Fibroblast of pulmonary artery (primary cell): ENCODE measurements around the gene NCR1.
"Not testable (repeated sequence)": the region's sequence is repeated elsewhere in the genome, so short reads cannot be mapped to it uniquely, and the experiment has no call there.

ENCODE experiments used
- DNase-seq: peaks from one replicate; pipeline ENCODE4 v3.0.0-alpha.2; 2010; ENCODE audit warnings: low read depth
- H3K4me3 ChIP-seq: replicated peaks from 2 replicates; pipeline ENCODE4 v1.5.1; 2011; ENCODE audit warnings: low read depth, mild to moderate bottlenecking, control low read depth, low read length, moderate library complexity
- TF ChIP-seq, protein P1 (sequence below): IDR thresholded peaks from 2 replicates; pipeline ENCODE4 v1.5.1; 2011; ENCODE audit warnings: mild to moderate bottlenecking, control low read depth, low read length, inconsistent platforms; ENCODE audit errors: missing control alignments

The NCR1 gene

DNA sequence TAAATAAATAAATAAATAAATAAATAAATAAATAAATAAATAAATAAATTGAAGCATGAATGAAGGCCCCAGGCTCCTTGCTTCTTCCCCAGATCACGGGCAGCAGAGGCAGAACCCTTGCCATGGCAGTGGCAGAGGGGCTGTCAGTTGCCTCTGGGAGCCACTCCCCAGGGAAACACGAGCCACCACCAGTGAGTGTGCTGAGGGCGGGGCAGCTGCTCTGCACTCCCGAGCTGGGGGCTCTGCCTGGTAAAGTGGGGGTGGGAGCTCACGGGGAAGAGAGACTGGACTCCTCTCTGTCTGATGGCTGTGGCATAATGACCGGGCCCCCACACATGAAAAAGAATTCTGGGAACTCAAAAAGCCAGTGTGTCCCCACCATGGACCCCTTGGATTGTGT lies 24.1 kb upstream of the NCR1 start:
- TF ChIP-seq, protein P1, sequence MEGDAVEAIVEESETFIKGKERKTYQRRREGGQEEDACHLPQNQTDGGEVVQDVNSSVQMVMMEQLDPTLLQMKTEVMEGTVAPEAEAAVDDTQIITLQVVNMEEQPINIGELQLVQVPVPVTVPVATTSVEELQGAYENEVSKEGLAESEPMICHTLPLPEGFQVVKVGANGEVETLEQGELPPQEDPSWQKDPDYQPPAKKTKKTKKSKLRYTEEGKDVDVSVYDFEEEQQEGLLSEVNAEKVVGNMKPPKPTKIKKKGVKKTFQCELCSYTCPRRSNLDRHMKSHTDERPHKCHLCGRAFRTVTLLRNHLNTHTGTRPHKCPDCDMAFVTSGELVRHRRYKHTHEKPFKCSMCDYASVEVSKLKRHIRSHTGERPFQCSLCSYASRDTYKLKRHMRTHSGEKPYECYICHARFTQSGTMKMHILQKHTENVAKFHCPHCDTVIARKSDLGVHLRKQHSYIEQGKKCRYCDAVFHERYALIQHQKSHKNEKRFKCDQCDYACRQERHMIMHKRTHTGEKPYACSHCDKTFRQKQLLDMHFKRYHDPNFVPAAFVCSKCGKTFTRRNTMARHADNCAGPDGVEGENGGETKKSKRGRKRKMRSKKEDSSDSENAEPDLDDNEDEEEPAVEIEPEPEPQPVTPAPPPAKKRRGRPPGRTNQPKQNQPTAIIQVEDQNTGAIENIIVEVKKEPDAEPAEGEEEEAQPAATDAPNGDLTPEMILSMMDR, result no peak
- no peak for DNase-seq
- no peak overlapping the region for H3K4me3 ChIP-seq

DNA sequence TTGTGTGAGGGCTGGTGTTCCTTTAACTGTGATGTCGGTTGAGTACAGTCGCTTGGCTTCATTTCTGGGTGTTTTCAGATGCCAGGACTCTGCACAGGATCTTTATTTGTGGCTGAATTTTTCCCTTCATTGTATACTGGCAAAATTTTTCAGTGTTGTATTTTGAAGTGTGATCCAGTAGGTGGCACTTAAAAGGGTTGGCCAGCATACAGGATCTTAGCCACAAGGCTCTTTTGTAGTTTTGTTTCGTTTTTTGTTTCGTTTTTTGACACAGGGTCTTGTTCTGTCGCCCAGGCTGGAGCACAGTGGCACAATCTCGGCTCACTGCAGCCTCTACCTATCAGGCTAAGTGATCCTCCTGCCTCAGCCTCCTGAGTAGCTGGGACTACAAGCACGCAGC lies 23.2 kb upstream of the NCR1 start:
- no peak for DNase-seq
- TF ChIP-seq, protein P1, result no peak
- H3K4me3 ChIP-seq, result no peak overlapping the region

DNA sequence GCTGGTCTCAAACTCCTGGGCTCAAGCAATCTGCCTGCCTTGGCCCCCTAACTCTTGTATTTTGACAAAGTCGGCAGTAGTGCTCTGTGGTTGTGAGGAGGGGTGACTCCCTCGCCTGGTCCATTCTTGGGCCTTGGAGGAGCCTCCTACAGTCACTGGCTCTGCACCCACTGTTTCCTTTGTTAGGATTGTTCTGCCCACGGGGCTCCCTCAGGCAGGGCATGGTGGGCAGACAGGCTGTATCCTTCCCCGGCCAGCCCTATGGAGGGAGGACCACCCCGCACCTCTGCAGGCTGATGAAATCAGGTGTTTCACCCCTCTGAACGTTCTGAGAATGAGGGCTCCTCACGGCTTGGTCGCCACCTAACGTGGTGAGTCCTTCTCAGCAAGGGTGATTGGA lies 22.7 kb upstream of the NCR1 start:
- H3K4me3 ChIP-seq, result no peak overlapping the region
- no peak for DNase-seq
- TF ChIP-seq, protein P1, result no peak

DNA sequence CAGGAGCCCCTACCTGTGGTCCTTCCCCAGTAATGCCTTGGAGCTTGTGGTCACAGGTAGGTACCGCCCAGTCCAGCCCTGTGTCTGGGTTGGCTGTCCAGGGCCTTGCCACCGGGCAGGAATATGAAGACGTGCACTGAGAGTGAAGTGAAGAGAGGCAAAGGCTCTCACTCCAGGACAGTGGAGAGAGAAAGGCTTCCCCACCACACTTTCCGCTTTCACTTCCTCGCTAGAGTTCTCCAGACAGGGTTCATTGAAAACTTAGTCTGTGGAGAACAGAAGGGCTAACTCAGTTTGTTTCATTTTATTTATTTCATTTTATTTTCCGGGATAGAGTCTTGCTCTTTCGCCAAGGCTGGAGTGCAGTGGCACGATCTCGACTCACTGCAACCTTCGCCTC lies 17.7 kb upstream of the NCR1 start:
- TF ChIP-seq, protein P1, result no peak
- DNase-seq, result no peak
- no peak overlapping the region for H3K4me3 ChIP-seq

DNA sequence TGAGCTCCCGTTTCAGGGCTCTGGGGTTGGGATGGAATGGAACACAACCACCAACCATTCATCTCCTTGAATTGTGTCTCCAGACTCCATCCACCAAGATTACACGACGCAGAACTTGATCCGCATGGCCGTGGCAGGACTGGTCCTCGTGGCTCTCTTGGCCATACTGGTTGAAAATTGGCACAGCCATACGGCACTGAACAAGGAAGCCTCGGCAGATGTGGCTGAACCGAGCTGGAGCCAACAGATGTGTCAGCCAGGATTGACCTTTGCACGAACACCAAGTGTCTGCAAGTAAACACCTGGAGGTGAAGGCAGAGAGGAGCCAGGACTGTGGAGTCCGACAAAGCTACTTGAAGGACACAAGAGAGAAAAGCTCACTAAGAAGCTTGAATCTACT lies 16.4 kb upstream of the NCR1 start:
- no peak for DNase-seq
- H3K4me3 ChIP-seq, result no peak overlapping the region
- TF ChIP-seq, protein P1, result no peak

DNA sequence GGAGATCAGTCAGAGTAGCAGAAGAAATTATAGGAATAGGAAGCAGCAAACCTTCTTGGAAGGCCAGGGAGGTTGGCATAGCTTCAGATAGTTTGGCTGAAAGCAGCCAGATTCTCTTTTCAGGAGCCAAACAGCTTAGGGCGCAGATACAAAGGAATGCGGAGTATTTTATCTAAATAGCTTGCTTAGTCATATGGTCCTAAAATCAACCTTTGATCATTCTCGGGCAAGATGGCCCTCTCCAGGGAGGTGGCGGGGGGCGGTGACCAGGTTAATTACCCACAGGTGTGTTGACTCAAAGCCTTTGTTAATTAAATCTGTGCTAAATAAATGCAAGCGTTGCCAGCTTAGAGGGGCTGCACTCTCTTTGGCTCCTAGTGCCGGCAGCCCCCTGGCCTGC lies 12.5 kb upstream of the NCR1 start:
- no peak overlapping the region for H3K4me3 ChIP-seq
- TF ChIP-seq, protein P1, result no peak
- no peak for DNase-seq

DNA sequence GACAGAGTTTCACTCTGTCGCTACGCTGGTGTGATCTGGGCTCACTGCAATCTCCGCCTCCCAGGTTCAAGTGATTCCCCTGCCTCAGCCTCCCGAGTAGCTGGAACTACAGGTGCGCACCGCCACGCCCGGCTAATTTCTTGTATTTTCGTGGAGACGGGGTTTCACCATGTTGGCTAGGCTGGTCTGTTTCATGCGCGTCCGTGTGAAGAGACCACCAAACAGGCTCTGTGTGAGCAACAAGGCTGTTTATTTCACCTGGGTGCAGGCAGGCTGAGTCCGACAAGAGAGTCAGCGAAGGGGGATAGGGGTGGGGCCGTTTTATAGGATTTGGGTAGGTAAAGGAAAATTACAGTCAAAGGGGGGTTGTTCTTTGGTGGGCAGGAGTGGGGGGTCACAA lies 11.8 kb upstream of the NCR1 start:
- not testable (repeated sequence) for H3K4me3 ChIP-seq, DNase-seq

DNA sequence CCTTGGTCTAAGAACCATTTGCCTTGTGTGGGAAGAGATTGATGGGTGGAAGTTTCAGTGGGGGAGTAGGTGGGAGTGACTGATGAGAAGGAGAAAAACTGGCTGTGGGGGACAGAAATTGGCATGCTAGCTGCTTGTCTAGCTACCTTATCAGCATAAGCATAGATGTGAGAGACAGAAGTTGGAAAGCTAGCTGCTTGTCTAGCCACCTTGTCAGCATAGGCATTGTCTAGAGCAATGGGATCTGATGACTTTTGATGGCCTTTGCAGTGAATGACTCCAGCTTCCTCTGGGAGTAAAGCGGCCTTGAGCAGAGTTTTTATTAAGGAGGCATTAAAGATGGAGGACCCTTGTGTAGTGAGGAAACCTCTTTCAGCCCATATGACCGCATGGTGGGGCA lies 9.9 kb upstream of the NCR1 start:
- no peak overlapping the region for H3K4me3 ChIP-seq
- TF ChIP-seq, protein P1, result no peak
- no peak for DNase-seq

DNA sequence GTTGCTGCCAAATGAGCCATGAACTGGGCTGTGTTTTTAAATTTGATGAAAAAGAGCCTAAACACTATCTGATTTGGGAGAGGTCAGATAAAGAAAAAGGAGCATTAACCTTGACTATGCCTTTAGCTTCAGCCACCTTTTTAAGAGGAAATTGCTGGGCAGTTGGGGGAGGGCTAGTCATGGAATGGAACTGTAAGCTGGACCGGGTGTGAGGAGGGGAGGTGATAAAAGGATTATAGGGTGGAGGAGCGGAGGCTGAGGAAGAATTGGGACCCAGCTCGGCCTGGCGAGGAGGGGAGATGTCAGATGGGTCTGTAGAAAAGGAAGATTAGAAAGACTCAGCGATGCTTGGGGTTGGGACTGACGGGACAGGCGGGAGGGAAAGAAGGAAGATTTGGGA lies 7.3 kb upstream of the NCR1 start:
- not testable (repeated sequence) for DNase-seq

DNA sequence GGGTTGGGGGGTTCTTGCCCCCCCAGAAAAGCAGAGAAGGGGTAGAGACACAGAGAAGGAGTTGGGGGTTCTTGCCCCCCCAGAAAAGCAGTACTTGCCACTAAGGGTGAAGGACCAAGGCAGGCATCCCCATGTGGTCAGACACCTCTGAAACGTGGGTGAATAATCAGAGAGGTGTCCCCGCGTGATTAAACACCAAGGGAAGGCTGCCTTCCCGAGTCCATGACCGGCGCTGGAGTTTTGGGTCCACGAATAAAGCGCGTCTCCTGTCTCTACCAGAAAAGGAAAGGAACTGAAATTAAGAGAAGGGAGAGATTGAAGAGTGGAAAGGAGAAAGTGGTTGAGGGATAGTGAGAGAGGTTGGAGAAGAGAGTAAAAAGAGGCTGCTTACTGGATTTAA lies 6.3 kb upstream of the NCR1 start:
- H3K4me3 ChIP-seq, DNase-seq: not testable (repeated sequence)

More for the DNA sequence above, 7.3 kb upstream of the NCR1 start:
- not testable (repeated sequence) for H3K4me3 ChIP-seq

DNA sequence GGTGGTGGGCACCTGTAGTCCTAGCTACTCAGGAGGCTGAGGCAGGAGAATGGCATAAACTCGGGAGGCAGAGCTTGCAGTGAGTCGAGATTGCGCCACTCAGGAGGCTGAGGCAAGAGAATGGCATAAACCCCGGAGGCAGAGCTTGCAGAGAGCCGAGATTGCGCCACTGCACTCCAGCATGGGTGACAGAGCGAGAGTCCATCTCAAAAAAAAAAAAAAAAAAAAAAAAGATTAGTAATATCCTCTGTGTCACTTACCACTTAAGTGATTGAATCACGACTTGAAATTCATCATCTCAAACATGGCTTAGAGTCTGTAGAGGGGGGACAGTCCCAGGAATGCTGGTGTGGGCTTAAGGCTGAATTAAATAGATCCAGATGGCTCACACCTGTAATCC lies 4.8 kb upstream of the NCR1 start:
- DNase-seq, H3K4me3 ChIP-seq: not testable (repeated sequence)
